LoVo (cell line): ENCODE measurements around the gene TFEB.

Source experiments
- DNase-seq: peaks from one replicate; pipeline ENCODE4 v3.0.0-alpha.2; 2016; ENCODE audit warnings: low spot score

TFEB gene

GRCh38 chr6:41690541-41691330, 44.7 kb downstream of the TFEB start:
- no peak for DNase-seq

GRCh38 chr6:41689171-41690008, 46.0 kb downstream of the TFEB start:
- DNase-seq, result no peak

- DNase-seq, result no peak
Measured at GRCh38 chr6:41688256-41688965, 47.0 kb downstream of the TFEB start.

GRCh38 chr6:41687501-41688175, 47.8 kb downstream of the TFEB start:
- DNase-seq, result no peak

- no peak for DNase-seq
Measured at GRCh38 chr6:41685641-41686380, 49.6 kb downstream of the TFEB start.

GRCh38 chr6:41684311-41685180, 50.9 kb downstream of the TFEB start:
- no peak for DNase-seq

GRCh38 chr6:41683523-41684310, 51.7 kb downstream of the TFEB start:
- DNase-seq, result peak; percentile 63

- no peak for DNase-seq
Measured at GRCh38 chr6:41683273-41683522, 52.2 kb downstream of the TFEB start.

- DNase-seq, result no peak
Measured at GRCh38 chr6:41682497-41683272, 52.7 kb downstream of the TFEB start.

GRCh38 chr6:41682056-41682477, 53.3 kb downstream of the TFEB start:
- DNase-seq, result peak; percentile 80

GRCh38 chr6:41680182-41680965, 55.0 kb downstream of the TFEB start:
- DNase-seq, result no peak

- no peak for DNase-seq
Measured at GRCh38 chr6:41679696-41680095, 55.7 kb downstream of the TFEB start.

- DNase-seq, result no peak
Measured at GRCh38 chr6:41678511-41679084, 56.8 kb downstream of the TFEB start.

- no peak for DNase-seq
Measured at GRCh38 chr6:41677124-41677921, 58.1 kb downstream of the TFEB start.

- no peak for DNase-seq
Measured at GRCh38 chr6:41676431-41676830, 59.0 kb downstream of the TFEB start.

GRCh38 chr6:41675992-41676391, 59.4 kb downstream of the TFEB start:
- DNase-seq, result no peak

GRCh38 chr6:41675176-41675775, 60.1 kb downstream of the TFEB start:
- DNase-seq, result no peak
